ENCODE measurements around the gene NHS.

The NHS gene

DNA sequence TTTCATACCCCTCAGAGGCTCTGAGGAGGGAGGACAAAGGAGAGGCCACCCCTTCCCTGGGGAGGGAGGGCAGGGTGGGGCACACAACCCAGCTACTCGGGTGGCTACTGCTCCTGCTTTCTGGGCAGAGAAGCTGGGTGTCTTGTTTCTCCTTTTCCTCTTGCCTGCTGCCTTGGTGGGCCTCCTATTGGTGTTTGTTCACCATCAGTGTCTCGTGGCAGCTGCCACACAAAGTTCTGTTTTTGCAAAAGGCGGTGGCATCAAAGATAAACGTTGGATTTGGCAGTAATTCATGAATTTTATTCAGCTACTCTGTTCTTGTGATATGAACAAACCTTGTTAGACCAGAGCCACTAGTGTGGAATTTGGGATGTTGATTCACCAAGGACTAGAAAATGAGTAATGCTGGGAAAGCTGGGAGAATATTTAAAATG lies 209.3 kb downstream of the NHS start:
- TF ChIP-seq, protein P1, sequence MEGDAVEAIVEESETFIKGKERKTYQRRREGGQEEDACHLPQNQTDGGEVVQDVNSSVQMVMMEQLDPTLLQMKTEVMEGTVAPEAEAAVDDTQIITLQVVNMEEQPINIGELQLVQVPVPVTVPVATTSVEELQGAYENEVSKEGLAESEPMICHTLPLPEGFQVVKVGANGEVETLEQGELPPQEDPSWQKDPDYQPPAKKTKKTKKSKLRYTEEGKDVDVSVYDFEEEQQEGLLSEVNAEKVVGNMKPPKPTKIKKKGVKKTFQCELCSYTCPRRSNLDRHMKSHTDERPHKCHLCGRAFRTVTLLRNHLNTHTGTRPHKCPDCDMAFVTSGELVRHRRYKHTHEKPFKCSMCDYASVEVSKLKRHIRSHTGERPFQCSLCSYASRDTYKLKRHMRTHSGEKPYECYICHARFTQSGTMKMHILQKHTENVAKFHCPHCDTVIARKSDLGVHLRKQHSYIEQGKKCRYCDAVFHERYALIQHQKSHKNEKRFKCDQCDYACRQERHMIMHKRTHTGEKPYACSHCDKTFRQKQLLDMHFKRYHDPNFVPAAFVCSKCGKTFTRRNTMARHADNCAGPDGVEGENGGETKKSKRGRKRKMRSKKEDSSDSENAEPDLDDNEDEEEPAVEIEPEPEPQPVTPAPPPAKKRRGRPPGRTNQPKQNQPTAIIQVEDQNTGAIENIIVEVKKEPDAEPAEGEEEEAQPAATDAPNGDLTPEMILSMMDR (conservative IDR thresholded peaks at IDR 0.05; ENCODE audit: low read depth, low read length), result no peak
- Histone ChIP-seq H3K4me2 (no peak overlapping the region), H3K36me3 (ENCODE audit: insufficient read depth) (no peaks in the 10 kb centered on the region), H2AFZ (ENCODE audit: low read depth) (no peak overlapping the region), H4K20me1 (ENCODE audit: insufficient read depth) (no peaks in the 10 kb centered on the region), H3K27ac (no peak overlapping the region), H3K27me3 (ENCODE audit: insufficient read depth, low read depth) (no peaks in the 10 kb centered on the region), H3K9ac (no peak overlapping the region), H3K79me2 (ENCODE audit: insufficient read depth, low read depth) (no peaks in the 10 kb centered on the region), H3K4me1 (ENCODE audit: low read depth, poor library complexity, severe bottlenecking) (no peaks in the 10 kb centered on the region), H3K4me3 (IDR thresholded peaks at IDR 0.05; ENCODE audit: insufficient read depth, low read depth, low read length) (no peak overlapping the region)

DNA sequence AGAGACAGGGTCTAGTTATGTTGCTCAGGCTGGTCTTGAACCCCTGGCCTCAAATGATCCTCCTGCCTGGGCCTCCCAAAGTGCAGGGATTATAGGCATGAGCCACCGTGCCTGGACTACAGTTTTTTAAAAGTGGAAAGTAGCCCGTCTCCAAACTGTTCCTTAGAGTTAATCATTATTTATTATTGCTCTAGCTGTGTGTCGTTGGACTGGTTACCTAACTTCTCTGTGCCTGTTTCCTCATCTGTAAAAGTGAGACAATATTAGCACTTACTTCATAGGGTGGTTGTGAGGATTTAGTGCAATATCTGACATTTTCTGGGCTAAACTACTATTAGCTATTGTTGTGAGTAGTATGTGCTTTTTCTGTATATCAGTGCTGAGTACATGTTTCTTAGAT lies 210.0 kb downstream of the NHS start:
- TF ChIP-seq, protein P1 (conservative IDR thresholded peaks at IDR 0.05; ENCODE audit: low read depth, low read length), result no peak
- Histone ChIP-seq H3K9ac (no peak overlapping the region), H3K36me3 (ENCODE audit: insufficient read depth) (no peaks in the 10 kb centered on the region), H3K27me3 (ENCODE audit: insufficient read depth, low read depth) (no peaks in the 10 kb centered on the region), H4K20me1 (ENCODE audit: insufficient read depth) (no peaks in the 10 kb centered on the region), H3K4me3 (IDR thresholded peaks at IDR 0.05; ENCODE audit: insufficient read depth, low read depth, low read length) (no peak overlapping the region), H2AFZ (ENCODE audit: low read depth) (no peak overlapping the region), H3K79me2 (ENCODE audit: insufficient read depth, low read depth) (no peaks in the 10 kb centered on the region), H3K27ac (no peak overlapping the region), H3K4me2 (no peak overlapping the region), H3K4me1 (ENCODE audit: low read depth, poor library complexity, severe bottlenecking) (no peaks in the 10 kb centered on the region)

DNA sequence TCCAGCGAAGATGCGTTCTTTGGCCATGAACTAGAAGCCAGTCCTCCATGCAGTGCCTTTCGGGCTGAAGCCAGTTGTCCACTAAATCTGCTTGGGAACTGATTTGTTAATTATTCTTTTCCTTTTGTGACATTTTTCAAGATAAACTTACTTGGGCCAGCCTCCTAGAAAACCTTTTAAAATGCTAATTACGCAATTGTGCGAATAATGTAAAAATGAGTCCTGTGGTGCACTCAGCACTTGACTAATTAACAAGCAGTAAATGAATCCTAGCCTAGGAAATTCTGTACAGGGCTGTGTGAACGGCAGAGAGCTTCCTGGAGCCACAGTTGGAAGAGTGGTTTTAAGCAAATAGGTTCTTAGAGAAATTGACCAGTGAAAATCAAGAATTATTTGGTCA lies 212.4 kb downstream of the NHS start:
- TF ChIP-seq, protein P1 (conservative IDR thresholded peaks at IDR 0.05; ENCODE audit: low read depth, low read length), result no peak
- no peak overlapping the region for H3K4me2 ChIP-seq
- no peaks in the 10 kb centered on the region for H3K79me2 ChIP-seq (ENCODE audit: insufficient read depth, low read depth)
- H3K9ac ChIP-seq, result no peak overlapping the region
- no peaks in the 10 kb centered on the region for H3K27me3 ChIP-seq (ENCODE audit: insufficient read depth, low read depth)
- no peak overlapping the region for H3K4me3 ChIP-seq (IDR thresholded peaks at IDR 0.05; ENCODE audit: insufficient read depth, low read depth, low read length)
- H4K20me1 ChIP-seq (ENCODE audit: insufficient read depth), result no peaks in the 10 kb centered on the region
- no peak overlapping the region for H3K27ac ChIP-seq
- no peaks in the 10 kb centered on the region for H3K36me3 ChIP-seq (ENCODE audit: insufficient read depth)
- H3K4me1 ChIP-seq (ENCODE audit: low read depth, poor library complexity, severe bottlenecking), result peaks cover 22% of the 10 kb centered on the region
- H2AFZ ChIP-seq (ENCODE audit: low read depth), result no peak overlapping the region

DNA sequence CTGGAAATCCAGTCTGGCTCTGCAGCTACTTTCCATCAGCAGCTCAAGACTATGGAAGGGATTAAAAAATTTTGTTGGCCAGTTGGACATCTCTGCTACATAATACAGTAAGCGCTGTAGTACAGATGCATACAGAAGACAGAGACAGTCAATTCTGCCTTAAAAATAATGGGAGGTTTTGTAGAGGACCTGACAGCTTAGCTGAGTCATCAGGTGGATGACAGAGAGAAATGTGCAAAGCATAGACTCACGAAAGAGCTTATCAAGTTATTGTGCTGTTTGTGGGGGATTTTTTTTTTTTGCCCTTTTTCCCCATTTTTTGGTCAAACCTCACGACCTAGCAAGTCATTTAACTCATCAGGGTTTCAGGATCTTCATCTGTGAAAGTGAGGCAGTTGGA lies 213.3 kb downstream of the NHS start:
- Histone ChIP-seq H3K4me2 (no peak overlapping the region), H3K9ac (no peak overlapping the region), H3K4me1 (ENCODE audit: low read depth, poor library complexity, severe bottlenecking) (peaks cover 31% of the 10 kb centered on the region), H3K4me3 (IDR thresholded peaks at IDR 0.05; ENCODE audit: insufficient read depth, low read depth, low read length) (no peak overlapping the region), H3K36me3 (ENCODE audit: insufficient read depth) (no peaks in the 10 kb centered on the region), H4K20me1 (ENCODE audit: insufficient read depth) (no peaks in the 10 kb centered on the region), H3K79me2 (ENCODE audit: insufficient read depth, low read depth) (no peaks in the 10 kb centered on the region), H2AFZ (ENCODE audit: low read depth) (no peak overlapping the region), H3K27me3 (ENCODE audit: insufficient read depth, low read depth) (no peaks in the 10 kb centered on the region), H3K27ac (no peak overlapping the region)
- TF ChIP-seq, protein P1 (conservative IDR thresholded peaks at IDR 0.05; ENCODE audit: low read depth, low read length), result no peak
